ENCODE results near the gene EGLN1.
A peak's percentile ranks its signal among the peaks of the same experiment; 100 is the strongest.

The EGLN1 gene

GRCh38 chr1:231420959-231421545 lies 1.0 kb downstream of the EGLN1 start:
- DNase-seq (ENCODE audit: low spot score): no peak

- DNase-seq (ENCODE audit: low spot score): no peak
Measured at GRCh38 chr1:231420299-231420958, 1.7 kb downstream of the EGLN1 start.

- DNase-seq (ENCODE audit: low spot score): no peak
Measured at GRCh38 chr1:231419738-231420298, 2.3 kb downstream of the EGLN1 start.

- DNase-seq (ENCODE audit: low spot score): no peak
Measured at GRCh38 chr1:231419147-231419546, 2.9 kb downstream of the EGLN1 start.

- DNase-seq (ENCODE audit: low spot score): no peak
Measured at GRCh38 chr1:231418741-231419107, 3.4 kb downstream of the EGLN1 start.

GRCh38 chr1:231418101-231418740 lies 3.9 kb downstream of the EGLN1 start:
- DNase-seq (ENCODE audit: low spot score): no peak

- no peak for DNase-seq (ENCODE audit: low spot score)
Measured at GRCh38 chr1:231417513-231417912, 4.6 kb downstream of the EGLN1 start.

- DNase-seq (ENCODE audit: low spot score): no peak
Measured at GRCh38 chr1:231416901-231417300, 5.2 kb downstream of the EGLN1 start.

GRCh38 chr1:231415018-231415583 lies 7.0 kb downstream of the EGLN1 start:
- no peak for DNase-seq (ENCODE audit: low spot score)

GRCh38 chr1:231414260-231415016 lies 7.6 kb downstream of the EGLN1 start:
- no peak for DNase-seq (ENCODE audit: low spot score)

GRCh38 chr1:231413749-231414082 lies 8.4 kb downstream of the EGLN1 start:
- no peak for DNase-seq (ENCODE audit: low spot score)

- DNase-seq (ENCODE audit: low spot score): no peak
Measured at GRCh38 chr1:231411036-231411531, 11.0 kb downstream of the EGLN1 start.

- DNase-seq (ENCODE audit: low spot score): no peak
Measured at GRCh38 chr1:231410036-231410612, 12.0 kb downstream of the EGLN1 start.

GRCh38 chr1:231408528-231409094 lies 13.5 kb downstream of the EGLN1 start:
- DNase-seq (ENCODE audit: low spot score): no peak

GRCh38 chr1:231407547-231408396 lies 14.3 kb downstream of the EGLN1 start:
- DNase-seq (ENCODE audit: low spot score): peak; percentile 72

- DNase-seq (ENCODE audit: low spot score): no peak
Measured at GRCh38 chr1:231407049-231407448, 15.0 kb downstream of the EGLN1 start.

- no peak for DNase-seq (ENCODE audit: low spot score)
Measured at GRCh38 chr1:231404318-231404717, 17.8 kb downstream of the EGLN1 start.

GRCh38 chr1:231401478-231401877 lies 20.6 kb downstream of the EGLN1 start:
- DNase-seq (ENCODE audit: low spot score): no peak

GRCh38 chr1:231397886-231398671 lies 24.0 kb downstream of the EGLN1 start:
- no peak for DNase-seq (ENCODE audit: low spot score)

- DNase-seq (ENCODE audit: low spot score): no peak
Measured at GRCh38 chr1:231396643-231397042, 25.4 kb downstream of the EGLN1 start.

Data from LoVo (cell line).